ENCODE results near the gene SCAMP1.

The SCAMP1 gene

GRCh38 chr5:78424665-78425064 is 64.2 kb downstream of the SCAMP1 start:
- TF ChIP-seq CTCF (IDR thresholded peaks at IDR 0.05; ENCODE audit: insufficient read depth, low read length) (no peak), POLR2AphosphoS5 (IDR thresholded peaks at IDR 0.05; ENCODE audit: low read depth) (no peak), GABPA (IDR thresholded peaks at IDR 0.05; ENCODE audit: low read depth) (no peak), SPI1 (IDR thresholded peaks at IDR 0.05; ENCODE audit: borderline replicate concordance, low read depth) (no peak), REST (IDR thresholded peaks at IDR 0.05; ENCODE audit: insufficient replicate concordance, low read depth) (no peak)
- no peak for DNase-seq (ENCODE audit: low read depth in 1 of 2, low spot score in 1 of 2)
- Histone ChIP-seq H3K4me3 (replicated peaks; ENCODE audit: insufficient read depth, low read length) (no peak overlapping the region), H3K27me3 (ENCODE audit: insufficient read depth, poor library complexity, severe bottlenecking) (no peaks in the 10 kb centered on the region), H3K27ac (replicated peaks) (no peak overlapping the region)

- TF ChIP-seq CTCF (IDR thresholded peaks at IDR 0.05; ENCODE audit: insufficient read depth, low read length) (no peak), REST (IDR thresholded peaks at IDR 0.05; ENCODE audit: insufficient replicate concordance, low read depth) (no peak), SPI1 (IDR thresholded peaks at IDR 0.05; ENCODE audit: borderline replicate concordance, low read depth) (0 out of 2 replicates have a peak, but pooled peaks have one; percentile 10), POLR2AphosphoS5 (IDR thresholded peaks at IDR 0.05; ENCODE audit: low read depth) (no peak)
- no peak overlapping the region for H3K4me3 ChIP-seq (replicated peaks; ENCODE audit: insufficient read depth, low read length)
- no peak overlapping the region for H3K27ac ChIP-seq (replicated peaks)
- no peaks in the 10 kb centered on the region for H3K27me3 ChIP-seq (ENCODE audit: insufficient read depth, poor library complexity, severe bottlenecking)
- DNase-seq (ENCODE audit: low read depth in 1 of 2, low spot score in 1 of 2) = no peak
Measured at GRCh38 chr5:78429332-78429980, 69.0 kb downstream of the SCAMP1 start.

GRCh38 chr5:78430866-78431265 is 70.4 kb downstream of the SCAMP1 start:
- TF ChIP-seq GABPA (IDR thresholded peaks at IDR 0.05; ENCODE audit: low read depth) (no peak), POLR2AphosphoS5 (IDR thresholded peaks at IDR 0.05; ENCODE audit: low read depth) (no peak), CTCF (IDR thresholded peaks at IDR 0.05; ENCODE audit: insufficient read depth, low read length) (no peak), SPI1 (IDR thresholded peaks at IDR 0.05; ENCODE audit: borderline replicate concordance, low read depth) (no peak), REST (IDR thresholded peaks at IDR 0.05; ENCODE audit: insufficient replicate concordance, low read depth) (no peak)

More at GRCh38 chr5:78430866-78431265, 70.4 kb downstream of the SCAMP1 start:
- no peak overlapping the region for H3K27ac ChIP-seq (replicated peaks)
- DNase-seq (ENCODE audit: low read depth in 1 of 2, low spot score in 1 of 2) = no peak
- H3K4me3 ChIP-seq (replicated peaks; ENCODE audit: insufficient read depth, low read length) = no peak overlapping the region
- no peaks in the 10 kb centered on the region for H3K27me3 ChIP-seq (ENCODE audit: insufficient read depth, poor library complexity, severe bottlenecking)
